Fibroblast of upper back skin (primary cell): ENCODE measurements around the gene RHAG.

Experiments
- DNase-seq: peaks from one replicate; pipeline ENCODE4 v3.0.0-alpha.2; 2013

The RHAG gene

GRCh38 chr6:49558238-49558637 is 78.4 kb downstream of the RHAG start:
- DNase-seq, result no peak

- DNase-seq, result no peak
Observed at GRCh38 chr6:49557177-49557576, 79.5 kb downstream of the RHAG start.

- peak; percentile 63 for DNase-seq
Observed at GRCh38 chr6:49556429-49556837, 80.2 kb downstream of the RHAG start.

GRCh38 chr6:49555951-49556350 is 80.7 kb downstream of the RHAG start:
- no peak for DNase-seq
